Kasumi-1 (cell line): Measurements from ENCODE around the gene SMARCA2.

ENCODE experiments used
- DNase-seq, 2 experiments: peaks; one replicate each; lab custom pipeline; 2025; lab: John Stamatoyannopoulos, UW

Gene SMARCA2

DNA sequence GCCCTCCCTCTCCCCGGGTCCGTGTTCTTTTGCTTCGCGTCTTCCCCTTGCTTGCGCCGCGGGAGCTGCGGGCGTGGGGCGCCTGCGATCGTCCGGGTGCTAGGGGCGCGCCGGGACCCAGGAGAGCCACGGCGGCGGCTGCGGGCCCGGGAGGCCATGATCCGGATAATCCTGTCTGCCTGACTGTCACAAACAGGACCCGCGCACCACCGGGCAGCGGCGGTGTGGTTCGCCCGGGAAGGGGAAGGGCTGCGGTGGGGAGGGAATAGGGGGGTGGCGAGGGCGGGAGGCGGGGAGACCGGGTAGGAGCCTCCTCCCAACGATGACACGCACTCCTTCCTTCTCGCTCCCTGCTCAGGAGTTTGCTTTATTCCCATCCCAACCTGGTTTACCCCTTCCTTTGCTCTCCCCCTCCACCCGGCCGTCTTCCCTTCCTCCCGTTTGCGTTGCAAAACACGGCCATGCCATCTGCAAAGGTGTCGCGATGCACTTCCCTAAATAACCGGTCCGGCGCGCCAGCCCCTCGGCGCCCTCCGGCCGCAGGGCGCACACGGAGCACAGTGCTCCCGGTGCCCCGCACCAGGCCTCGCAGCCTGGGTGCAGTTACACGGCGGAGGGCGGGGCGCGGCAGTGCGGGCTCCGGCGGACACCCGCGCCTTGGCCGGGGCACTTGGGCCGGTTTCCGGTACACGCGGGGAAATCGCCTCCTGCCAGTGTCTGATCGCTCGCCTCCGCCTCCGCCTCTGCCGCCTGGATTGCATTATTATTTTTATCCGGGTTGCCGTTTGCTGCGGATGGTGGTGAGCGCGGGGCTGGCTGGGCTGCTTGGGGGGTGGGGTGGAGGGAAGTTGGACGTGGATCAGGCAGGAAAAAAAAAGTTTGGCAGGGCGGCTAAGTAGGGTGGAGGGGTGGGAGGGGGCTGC is 1.5 kb downstream of the SMARCA2 start:
- DNase-seq, result peak; percentile 36

DNA sequence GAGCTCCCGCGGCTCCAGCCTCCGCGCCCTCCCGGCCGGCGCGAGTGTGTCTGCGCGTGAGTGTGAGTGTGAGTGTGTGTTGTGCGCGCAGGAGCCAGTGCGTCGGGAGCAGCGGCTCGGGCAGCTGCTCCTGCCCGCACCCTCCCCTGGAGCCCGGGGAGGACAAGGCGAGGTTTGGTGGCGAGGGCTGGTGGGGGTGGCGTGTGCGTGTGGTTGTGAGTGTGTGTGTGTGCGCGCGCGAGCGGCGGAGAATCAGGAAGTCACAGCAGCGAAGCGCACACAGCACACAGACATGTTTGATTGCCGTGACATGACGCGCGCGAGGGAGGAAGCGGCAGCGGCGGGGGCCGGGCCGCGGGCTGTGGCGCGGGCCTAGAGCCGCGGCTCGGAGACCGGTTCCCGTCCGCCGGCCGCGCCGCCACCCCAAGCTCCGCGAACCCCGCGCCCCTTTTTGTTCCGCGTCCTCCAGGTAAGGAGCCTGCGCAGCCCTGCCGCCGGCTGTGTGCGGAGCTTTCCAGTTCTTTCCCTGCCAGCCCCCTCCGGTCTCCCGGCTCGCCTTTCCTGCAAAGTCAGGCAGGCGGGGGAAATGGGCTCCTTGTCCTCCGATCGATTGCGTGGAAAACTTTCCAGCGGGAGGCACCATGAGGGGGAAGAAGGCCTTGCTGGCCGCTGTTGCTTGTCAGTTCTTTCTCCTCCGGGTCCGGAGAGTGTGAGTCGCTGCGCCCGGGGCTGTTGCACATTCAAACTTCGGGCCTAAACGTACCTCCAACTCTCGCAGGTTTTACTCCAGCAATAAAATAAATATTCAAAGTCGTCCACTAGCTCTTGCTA is 2.4 kb downstream of the SMARCA2 start:
- peak; percentile 24 to 36 for DNase-seq

DNA sequence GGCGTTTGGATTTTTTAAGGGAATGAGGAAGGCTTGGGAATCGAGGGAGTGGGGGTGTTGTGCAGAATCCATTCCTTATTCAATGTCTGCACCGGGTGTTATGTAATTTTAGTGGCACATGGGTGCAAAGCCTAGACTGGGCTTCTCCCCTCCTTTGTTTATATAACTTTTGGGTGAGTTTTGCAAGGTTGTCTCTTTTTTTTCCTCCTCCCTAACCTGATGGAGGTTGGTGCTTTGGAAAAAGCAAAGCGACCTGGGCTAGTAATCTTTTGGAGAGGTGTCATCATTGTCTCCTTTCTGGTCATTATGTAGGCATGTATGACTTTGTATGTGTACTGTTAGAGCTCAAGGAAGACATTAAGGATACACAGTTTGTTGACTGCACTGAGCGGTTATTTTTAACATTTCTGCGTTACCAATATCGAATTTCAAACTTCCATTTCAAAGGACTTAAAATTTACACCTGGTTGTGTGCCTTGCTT is 3.1 kb downstream of the SMARCA2 start:
- no peak for DNase-seq

DNA sequence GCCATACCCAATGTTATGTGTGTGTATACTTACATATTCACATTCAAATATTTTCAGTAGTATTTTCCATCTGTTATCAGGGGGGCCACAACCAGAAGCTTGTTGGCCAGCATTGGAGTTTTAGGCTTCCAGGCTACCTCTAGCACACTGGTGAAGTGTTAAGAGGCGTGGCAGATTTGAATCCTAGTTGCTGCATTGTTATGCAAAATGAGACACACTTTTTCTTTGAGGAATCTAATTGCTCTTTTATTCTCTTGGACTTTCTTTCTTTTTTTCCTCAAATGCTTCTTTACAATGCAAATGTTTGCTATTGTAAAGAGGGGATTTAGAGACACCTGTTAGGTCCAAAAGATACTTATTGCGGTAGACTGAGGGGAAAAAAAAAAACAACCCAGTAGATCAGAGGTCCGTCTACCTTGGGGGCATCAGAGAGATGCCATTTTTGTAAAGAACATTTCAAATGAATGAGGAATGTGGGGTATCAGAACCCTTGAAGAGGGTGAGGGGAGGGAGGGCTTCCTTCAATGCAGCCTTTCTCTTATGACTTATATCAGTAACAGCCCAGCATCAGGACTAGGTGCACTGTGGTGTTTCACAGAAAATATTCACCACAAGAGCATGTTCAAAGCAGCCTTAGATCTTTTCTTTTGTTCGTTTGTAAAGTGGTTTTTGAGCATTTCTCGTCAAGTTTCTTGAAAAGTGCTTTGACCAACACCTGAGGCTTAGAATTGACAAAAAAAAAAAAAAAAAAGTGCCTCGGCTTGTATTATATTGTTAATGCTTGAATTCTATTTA is 3.8 kb downstream of the SMARCA2 start:
- DNase-seq, result no peak

DNA sequence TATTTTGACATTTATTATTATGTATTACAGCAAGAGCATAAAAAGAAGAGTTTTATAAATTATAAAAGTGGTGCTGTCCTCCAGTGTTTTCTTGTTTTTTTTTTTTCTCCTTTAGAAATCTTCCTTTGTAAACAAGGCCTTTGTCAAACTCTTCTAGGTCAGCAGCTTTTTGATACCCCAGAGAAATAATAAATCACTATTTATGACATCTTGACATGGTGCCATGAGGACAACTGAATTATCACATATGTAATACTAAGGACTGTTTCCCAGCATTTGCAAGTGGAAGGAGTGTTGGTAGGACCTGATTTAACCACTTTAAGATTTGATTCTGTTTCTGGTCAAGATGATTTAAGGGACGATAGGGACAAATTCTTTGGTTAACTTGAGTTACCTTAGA is 4.6 kb downstream of the SMARCA2 start:
- DNase-seq, result no peak

DNA sequence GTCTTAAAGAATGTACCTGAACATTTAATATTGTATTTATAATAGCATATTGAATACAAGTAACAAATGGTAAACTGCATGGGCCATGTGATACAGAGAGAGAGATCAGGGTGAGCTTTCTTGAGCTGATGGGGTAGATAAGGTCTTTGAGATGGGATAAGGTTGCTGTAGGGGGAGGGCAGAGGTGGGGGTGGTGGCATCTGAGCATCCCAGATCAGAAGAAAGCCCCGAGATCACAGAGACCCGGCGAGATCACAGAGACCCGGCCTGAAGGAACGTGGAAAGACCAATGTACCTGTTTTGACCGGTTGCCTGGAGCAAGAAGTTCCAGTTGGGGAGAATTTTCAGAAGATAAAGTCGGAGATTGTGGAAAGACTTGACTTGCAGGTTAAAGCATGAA is 6.6 kb downstream of the SMARCA2 start:
- no peak for DNase-seq

DNA sequence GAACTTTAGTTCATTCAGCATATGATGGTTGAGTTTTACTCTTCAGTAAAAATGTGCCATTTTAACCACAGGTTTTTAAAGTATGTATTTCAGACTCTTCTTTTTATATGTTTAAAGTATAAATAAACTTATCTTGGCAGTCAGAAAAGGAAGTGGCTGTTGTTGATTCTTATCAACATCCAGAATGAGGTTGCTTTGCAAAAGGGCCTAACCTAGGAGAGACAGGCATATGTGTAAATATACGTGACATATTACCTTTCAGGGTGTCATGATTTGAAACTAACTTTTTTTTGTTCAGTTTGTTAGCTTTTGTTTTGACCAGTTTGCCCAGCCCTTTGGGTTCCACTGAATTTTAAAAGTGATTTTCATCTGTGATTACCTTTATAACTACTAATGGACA is 7.4 kb downstream of the SMARCA2 start:
- DNase-seq, result no peak

DNA sequence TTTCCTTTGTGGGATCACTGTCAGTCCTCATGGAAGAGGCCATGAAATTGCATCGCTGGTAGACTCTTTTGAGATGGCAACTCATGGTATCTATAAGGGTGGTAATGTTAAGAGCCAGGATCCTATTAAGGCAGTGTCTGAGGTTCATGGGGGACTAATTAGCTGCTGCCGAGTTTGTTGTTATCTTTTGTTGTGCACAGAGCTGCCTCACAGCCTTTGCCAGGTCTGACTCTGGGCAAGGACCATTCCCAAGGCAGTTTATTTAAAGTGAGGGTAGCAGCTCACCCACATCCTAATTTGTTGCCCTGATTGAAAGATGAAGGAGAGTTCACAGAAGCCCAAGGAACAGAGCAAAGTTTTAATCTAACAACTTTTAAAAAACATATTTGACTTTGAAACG is 7.9 kb downstream of the SMARCA2 start:
- no peak for DNase-seq

DNA sequence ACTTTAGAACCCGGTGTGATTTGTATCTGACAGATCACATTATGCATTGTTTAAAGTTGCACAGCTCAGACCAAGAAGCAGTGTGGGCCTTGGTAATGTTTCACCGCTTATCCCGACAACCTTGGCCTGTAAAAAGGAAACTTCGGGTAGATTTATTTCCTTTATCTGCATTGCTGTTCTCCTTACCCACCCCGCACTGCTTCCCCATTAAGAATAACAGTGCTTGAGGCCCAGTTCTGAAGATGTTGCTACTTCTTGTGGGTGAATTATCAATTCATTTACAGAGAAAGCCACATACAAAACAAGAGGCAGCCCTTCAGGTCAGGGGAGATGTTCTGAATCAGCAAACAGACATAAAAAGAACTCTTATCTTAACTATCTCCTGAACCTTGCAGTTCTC is 8.4 kb downstream of the SMARCA2 start:
- DNase-seq, result no peak

DNA sequence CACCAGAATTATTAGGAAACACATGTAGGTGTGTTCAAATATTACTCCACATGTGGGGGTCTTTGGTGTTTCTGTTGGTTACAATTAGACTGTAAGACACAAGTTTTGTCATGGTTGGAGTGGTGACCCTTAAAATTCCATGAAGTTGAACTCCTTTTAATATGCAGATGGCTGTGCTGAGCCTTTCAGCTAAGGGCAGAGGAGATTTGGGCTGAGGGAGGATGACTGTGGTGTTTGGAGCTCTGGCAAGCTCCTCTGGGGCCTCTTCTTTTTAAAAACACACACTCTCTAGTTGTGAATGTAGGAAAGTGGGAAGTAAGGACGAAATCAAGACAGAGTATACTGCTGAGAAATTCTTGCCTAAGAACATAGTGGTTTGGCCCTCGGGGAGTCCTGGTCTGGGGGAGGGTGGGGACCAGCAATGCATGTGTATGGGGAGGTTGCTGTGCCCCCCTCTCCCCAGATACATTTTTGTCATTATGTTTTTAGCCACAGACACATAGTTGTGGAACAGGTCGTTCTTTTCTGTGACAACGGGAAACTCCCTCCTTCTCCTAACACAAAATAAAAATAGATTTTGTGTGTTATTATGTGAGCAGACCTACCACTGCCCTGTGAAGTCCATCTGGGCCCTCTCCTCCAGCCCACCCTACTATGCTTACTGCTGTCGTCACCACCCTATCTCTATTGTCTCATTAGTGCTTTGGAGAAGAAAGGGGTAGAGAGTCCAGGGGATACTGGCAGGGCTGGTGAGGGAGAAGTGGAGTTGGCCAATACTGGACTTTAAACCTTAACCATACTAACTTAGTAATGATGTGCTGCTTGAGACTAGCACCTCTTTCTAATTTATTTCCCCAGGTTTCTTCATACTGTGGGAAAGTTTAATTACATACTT is 10.0 kb downstream of the SMARCA2 start:
- peak; percentile 32 to 36 for DNase-seq

DNA sequence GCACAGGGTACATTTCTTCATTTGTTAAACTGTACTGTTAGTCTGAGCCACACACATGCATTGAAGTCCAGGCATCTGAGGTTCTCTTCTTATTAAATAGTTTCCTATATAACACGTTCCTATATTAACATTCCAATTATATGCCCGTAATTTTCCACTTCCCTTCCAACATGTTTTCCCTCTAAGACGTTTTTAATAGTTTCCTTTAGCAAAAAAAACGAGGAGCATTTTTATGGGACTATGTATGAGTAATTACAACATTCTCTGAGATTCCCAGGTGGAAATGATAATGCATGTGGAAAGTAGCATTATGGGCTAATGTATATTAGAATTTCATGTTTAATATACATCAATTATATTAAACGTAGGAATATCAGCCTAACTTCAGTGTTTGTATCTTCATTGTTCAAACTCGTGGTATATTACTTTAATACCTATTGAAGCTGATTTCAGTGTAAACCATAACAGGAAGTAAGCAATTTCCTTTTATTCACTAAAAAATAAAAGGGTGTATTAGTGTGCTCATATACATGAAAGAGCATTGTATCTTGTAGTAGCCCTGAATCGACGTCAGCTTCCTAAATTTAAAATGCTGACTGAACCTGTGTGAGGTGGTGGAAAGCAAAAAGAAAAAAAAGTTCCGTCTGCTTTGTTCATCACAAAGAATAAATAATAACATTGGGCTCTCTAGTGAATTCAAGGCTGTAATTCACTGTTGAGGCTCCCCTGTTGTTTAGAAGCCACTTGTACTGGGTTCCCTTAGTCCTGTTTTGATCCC is 11.3 kb downstream of the SMARCA2 start:
- DNase-seq, result no peak

DNA sequence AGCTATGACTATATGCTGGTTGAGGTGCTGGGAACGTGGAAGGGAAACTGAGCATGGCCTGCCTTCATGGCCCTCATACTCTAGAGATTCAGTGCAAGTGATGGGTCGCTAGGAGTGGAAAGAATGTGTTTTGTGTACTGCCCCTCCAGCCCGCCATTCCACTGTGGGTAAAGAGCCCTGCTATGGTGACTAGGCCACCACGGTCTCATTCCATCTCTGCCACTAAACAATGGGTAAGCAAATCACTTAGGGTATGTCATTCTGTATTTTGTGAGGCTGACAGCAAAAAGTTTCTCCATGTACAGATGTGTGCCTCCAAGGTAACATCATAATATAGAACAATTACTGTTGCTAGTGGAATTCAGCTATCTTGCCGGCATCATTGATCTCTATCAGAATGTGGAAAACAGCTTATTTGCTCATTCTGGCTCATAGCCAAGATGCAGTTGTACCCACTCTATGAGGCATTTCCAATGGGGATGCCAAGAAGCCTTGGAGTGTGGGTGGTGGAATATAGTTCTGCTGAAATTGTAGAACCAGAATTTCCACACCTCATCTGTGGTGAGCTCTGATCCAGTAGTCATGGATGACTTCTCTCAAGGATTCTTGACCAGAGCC is 12.5 kb downstream of the SMARCA2 start:
- no peak for DNase-seq

DNA sequence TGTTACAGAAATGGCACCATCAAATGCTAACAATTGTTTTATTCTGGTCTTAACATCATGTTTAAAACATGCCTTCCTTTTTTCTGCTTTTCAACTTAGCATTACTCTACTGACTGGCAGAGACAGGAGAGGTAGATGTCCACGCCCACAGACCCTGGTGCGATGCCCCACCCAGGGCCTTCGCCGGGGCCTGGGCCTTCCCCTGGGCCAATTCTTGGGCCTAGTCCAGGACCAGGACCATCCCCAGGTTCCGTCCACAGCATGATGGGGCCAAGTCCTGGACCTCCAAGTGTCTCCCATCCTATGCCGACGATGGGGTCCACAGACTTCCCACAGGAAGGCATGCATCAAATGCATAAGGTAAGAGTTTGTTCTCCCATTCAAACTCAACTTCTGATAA is 13.7 kb downstream of the SMARCA2 start:
- no peak for DNase-seq

DNA sequence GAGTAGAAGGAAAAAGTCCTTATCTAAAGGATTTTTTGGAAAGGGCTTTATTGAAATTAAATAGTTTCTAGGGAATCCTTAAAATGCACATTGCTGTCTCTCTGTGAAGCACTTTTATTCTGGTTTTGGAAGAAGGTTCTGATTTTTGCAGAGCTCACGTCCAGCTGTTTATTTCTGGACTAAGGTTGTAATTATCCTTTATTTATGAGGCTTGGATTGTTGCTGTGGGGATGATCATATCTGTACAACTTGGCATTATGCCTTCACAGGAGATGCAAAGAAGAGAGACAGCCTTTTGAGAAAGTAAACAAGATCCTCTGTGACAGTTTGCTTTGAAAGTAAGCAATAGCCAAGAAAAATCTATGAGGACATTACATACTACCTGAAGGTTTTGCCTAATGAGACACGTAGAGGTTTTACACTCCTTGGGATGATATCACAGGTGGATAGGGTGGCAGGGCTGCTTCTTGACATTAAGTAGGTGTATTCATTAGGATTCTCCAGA is 14.6 kb downstream of the SMARCA2 start:
- no peak for DNase-seq

DNA sequence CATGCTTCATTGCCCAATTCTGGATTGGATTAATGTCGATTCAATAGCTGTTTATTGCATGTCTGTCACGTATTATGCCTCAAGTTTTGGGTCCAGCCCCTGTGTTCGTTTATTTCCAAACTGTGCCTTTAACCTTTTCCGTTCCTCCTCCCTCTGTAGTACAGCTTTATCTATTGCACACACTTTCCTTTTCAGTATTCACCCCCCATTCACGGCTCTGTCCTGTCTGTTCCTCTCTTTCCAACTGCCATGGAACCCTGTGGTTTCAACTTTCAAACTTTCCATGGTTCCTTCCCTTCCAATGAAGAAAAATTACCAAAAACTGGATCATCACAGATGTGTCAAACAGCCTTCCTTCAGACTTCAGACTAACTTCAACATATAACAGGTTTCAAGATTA is 17.1 kb downstream of the SMARCA2 start:
- DNase-seq, result no peak

DNA sequence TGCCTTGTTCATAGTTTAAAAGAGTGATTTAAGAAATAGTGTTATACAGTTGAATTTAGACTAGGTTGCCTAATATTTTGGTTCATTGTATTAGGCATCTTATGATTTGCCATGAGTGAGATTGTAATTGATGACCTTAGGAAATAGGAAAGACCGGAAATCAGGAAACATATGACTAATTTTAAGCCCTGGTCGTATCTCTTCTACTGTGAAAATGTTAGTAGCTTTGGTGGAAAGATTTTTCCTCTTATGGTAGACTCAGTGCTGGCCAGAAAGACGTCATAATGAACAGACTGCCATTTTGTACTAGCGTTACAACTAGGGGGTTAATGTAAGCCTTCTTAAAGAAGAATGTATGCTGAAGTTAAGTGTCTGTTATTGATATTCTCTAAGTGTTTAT is 21.7 kb downstream of the SMARCA2 start:
- DNase-seq, result no peak

DNA sequence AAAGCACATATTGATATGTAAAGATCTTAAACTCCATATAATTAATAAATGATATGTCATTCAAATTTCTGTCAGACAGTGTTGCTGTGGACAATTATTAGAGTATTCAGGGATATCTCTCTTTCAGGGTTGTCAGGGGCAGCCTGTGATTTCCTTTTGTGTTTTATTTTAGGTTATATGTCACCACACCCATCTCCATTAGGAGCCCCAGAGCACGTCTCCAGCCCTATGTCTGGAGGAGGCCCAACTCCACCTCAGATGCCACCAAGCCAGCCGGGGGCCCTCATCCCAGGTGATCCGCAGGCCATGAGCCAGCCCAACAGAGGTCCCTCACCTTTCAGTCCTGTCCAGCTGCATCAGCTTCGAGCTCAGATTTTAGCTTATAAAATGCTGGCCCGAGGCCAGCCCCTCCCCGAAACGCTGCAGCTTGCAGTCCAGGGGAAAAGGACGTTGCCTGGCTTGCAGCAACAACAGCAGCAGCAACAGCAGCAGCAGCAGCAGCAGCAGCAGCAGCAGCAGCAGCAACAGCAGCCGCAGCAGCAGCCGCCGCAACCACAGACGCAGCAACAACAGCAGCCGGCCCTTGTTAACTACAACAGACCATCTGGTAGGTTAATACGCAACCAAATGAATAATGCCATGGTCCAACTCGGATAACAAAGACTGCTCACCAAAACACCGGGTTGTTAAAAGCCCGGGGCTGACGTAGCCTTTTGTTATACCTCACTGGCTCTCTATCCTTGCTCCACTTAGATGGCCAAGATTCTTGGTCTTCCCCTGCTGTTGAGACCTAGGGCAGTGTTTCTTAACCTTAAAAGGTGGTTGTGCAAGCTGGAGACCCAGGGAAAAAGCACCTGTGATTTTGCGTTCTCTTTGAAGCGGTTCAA is 24.4 kb downstream of the SMARCA2 start:
- no peak for DNase-seq

DNA sequence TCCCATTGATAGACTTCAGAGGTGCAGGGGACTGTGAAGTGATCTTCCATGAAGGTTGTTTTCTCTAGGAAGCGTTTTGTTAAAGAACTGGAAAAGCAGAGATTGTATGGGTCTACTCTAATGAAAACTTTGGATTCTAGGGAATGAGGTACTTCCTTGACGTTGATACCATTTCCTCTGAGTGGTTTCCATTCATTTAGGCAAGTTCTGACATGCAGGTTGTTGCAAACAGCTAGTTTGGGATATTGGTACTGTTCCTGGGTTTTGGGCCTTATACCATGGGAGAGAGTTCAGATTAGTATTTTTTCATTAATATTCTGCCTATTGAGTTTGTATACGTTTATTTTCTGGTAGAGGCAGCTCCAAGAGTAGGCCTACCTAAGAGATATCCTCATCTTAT is 25.7 kb downstream of the SMARCA2 start:
- no peak for DNase-seq

DNA sequence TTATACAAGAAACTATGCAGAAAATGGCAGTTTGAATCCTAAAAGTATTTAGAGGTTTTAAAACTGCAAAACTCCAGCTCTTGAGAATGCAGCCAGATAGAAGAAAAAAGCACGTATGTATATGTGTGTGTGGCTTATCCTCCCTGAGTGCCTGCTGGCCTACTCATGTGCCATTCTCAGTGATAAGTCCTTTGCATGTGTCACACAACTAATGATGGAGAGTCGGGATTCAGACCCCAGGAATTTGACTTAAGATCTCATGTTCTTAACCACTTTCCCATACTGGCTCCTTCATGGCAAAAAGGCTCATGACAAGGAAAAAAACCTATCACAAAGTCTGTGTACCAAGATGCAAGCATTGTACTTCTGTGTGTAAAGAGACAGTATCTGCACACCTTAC is 26.6 kb downstream of the SMARCA2 start:
- DNase-seq, result no peak
